OCI-LY7 (cell line): ENCODE measurements around the gene ACAA2. TPM values are rescaled to one million over a fixed set of nuclear protein-coding genes. Genes with fewer than 3 reads are reported as not detected.

ENCODE experiments used
- BruUV-seq: library from RNA; stranded (reverse); fragments of 400-500 nt; replicated peaks from 2 replicates; lab custom pipeline; 2021; lab: Mats Ljungman, UMichigan
- CTCF ChIA-PET: fragments of 300-600 bp; sonication (Branson Sonifier 250); formaldehyde crosslinking; loops from one replicate; lab custom pipeline; 2022; ENCODE audit warnings: antibody characterized with exemption; ENCODE audit not compliant: unreplicated experiment; lab: Charles Lee
- POLR2A ChIA-PET: fragments of 300-600 bp; sonication (Branson Sonifier 250); formaldehyde crosslinking; loops from one replicate; lab custom pipeline; 2022; ENCODE audit warnings: antibody characterized with exemption; lab: Charles Lee
- DNase-seq: peaks from one replicate; pipeline ENCODE4 v3.0.0-alpha.2; 2015; ENCODE audit warnings: low spot score
- H2AFZ ChIP-seq: fragments of 200-600 bp; sonication (generic), shearing (Covaris generic); 2 replicates; pipeline ENCODE4 v1.6.1; 2014; ENCODE audit warnings: mild to moderate bottlenecking, antibody characterized with exemption, low read length, moderate library complexity
- H3K27ac ChIP-seq: fragments of 200-600 bp; sonication (generic); 2 replicates; pipeline ENCODE4 v1.5.1; 2014; ENCODE audit warnings: mixed run types, low read depth, mild to moderate bottlenecking, moderate library complexity, low read length, inconsistent platforms; ENCODE audit not compliant: poor library complexity, severe bottlenecking
- H3K36me3 ChIP-seq: fragments of 200-600 bp; sonication (generic); 2 replicates; pipeline ENCODE4 v1.6.1; 2014; ENCODE audit warnings: mild to moderate bottlenecking, antibody characterized with exemption, low read length, moderate library complexity, mixed read lengths; ENCODE audit not compliant: insufficient read depth
- H3K4me1 ChIP-seq: fragments of 200-600 bp; sonication (generic); 2 replicates; pipeline ENCODE4 v1.5.1; 2014; ENCODE audit warnings: mild to moderate bottlenecking, low read length; ENCODE audit not compliant: insufficient read depth, poor library complexity, severe bottlenecking
- H3K4me2 ChIP-seq: fragments of 200-600 bp; sonication (generic); 2 replicates; pipeline ENCODE4 v1.6.1; 2014; ENCODE audit warnings: mild to moderate bottlenecking, low read length
- H3K4me3 ChIP-seq: fragments of 200-600 bp; sonication (generic); 2 replicates; pipeline ENCODE4 v1.5.1; 2014; ENCODE audit warnings: mild to moderate bottlenecking, low read depth, low read length; ENCODE audit not compliant: poor library complexity, severe bottlenecking
- H3K79me2 ChIP-seq: fragments of 200-600 bp; sonication (generic); 2 replicates; pipeline ENCODE4 v1.6.1; 2016; ENCODE audit warnings: low read depth, mild to moderate bottlenecking, low read length, moderate library complexity, mixed read lengths; ENCODE audit not compliant: insufficient read depth
- H3K9me2 ChIP-seq: fragments of 200-600 bp; sonication (generic); 2 replicates; pipeline ENCODE4 v1.6.1; 2016; ENCODE audit warnings: mild to moderate bottlenecking, low read length, mixed read lengths; ENCODE audit not compliant: insufficient read depth
- H3K9me3 ChIP-seq: fragments of 200-600 bp; sonication (generic); 2 replicates; pipeline ENCODE4 v1.6.1; 2014; ENCODE audit warnings: mild to moderate bottlenecking, mixed run types, low read length, mixed read lengths
- H4K20me1 ChIP-seq: fragments of 200-600 bp; sonication (generic); 2 replicates; pipeline ENCODE4 v1.6.1; 2014; ENCODE audit warnings: mild to moderate bottlenecking, antibody characterized with exemption, low read length, moderate library complexity, mixed read lengths; ENCODE audit not compliant: insufficient read depth
- EZH2phosphoT487 ChIP-seq: fragments of 200-600 bp; sonication (generic); IDR thresholded peaks from 2 replicates; pipeline ENCODE4 v1.6.1; 2018; ENCODE audit warnings: low read depth, borderline replicate concordance, mild to moderate bottlenecking, mixed run types, antibody characterized with exemption, low read length, moderate library complexity, mixed read lengths
- intact Hi-C: fragments of 100-400 bp; cut with micrococcal nuclease; formaldehyde crosslinking; loops from one replicate; pipeline ENCODE4 v1.10.0; 2022; ENCODE audit not compliant: unreplicated experiment
- total RNA-seq, 2 experiments: library from RNA; depleted of rRNA in 1 of 2; stranded (reverse); fragments of >200 nt in 1 of 2; shearing (Covaris generic) in 1 of 2; gene quantifications; 2 replicates each; pipeline ENCODE4 v1.2.3, GENCODE V29; 2014 to 2022
- TF ChIP-seq, protein P1 (sequence below): fragments of 200-600 bp; sonication (generic); conservative IDR thresholded peaks from 2 replicates; pipeline ENCODE4 v1.5.1; 2014; ENCODE audit warnings: mild to moderate bottlenecking, antibody characterized with exemption, low read length, moderate library complexity, mixed read lengths

The ACAA2 gene
- total RNA-seq, 2 experiments from 2014 or later, result 30.8 to 54.4 TPM

- Histone ChIP-seq H3K4me3 (no peak overlapping the region), H3K9me2 (no peaks in the 10 kb centered on the region), H3K9me3 (no peaks in the 10 kb centered on the region), H3K36me3 (no peaks in the 10 kb centered on the region), H3K4me1 (no peaks in the 10 kb centered on the region), H3K4me2 (no peak overlapping the region), H3K27ac (no peak overlapping the region), H4K20me1 (no peaks in the 10 kb centered on the region), H3K79me2 (no peaks in the 10 kb centered on the region), H2AFZ (no peak overlapping the region)
- no peak for DNase-seq
- no peak for TF ChIP-seq EZH2phosphoT487
- TF ChIP-seq, protein P1, sequence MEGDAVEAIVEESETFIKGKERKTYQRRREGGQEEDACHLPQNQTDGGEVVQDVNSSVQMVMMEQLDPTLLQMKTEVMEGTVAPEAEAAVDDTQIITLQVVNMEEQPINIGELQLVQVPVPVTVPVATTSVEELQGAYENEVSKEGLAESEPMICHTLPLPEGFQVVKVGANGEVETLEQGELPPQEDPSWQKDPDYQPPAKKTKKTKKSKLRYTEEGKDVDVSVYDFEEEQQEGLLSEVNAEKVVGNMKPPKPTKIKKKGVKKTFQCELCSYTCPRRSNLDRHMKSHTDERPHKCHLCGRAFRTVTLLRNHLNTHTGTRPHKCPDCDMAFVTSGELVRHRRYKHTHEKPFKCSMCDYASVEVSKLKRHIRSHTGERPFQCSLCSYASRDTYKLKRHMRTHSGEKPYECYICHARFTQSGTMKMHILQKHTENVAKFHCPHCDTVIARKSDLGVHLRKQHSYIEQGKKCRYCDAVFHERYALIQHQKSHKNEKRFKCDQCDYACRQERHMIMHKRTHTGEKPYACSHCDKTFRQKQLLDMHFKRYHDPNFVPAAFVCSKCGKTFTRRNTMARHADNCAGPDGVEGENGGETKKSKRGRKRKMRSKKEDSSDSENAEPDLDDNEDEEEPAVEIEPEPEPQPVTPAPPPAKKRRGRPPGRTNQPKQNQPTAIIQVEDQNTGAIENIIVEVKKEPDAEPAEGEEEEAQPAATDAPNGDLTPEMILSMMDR, result no peak
- BruUV-seq, result no TSS peak
- ChIA-PET POLR2A (interaction anchor here (0.7 to 0.8 kb wide), 2 partner anchors 20 to 435 kb away, joined by 3 read pairs; no protein-coding TSS in a partner anchor), CTCF (no interaction called here)
- intact Hi-C loops, result no loop called here
These were observed 42.5 kb upstream of the ACAA2 start for GRCh38 chr18:49855711-49856415.

DNA sequence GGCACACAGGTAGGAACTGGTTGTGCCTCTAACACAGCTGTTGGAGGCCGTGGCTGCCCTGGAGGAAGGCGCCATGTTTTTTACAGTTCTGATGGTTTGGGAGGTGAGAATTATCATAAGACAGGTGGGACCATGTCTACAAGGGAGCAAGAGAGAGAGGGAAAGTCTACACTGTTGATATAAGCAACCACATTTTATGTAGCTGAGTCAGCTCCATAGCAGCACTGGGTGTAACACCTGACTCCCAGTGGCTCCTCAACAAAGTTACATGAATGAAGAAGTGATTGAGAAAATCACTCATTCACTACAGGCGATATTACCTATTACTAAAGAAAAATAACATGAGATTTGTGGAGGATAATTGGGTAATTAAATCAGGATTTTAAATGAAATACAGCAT is 41.3 kb upstream of the ACAA2 start:
- Histone ChIP-seq H3K27ac (no peak overlapping the region), H3K79me2 (no peaks in the 10 kb centered on the region), H3K4me2 (no peak overlapping the region), H3K36me3 (no peaks in the 10 kb centered on the region), H2AFZ (no peak overlapping the region), H3K4me1 (no peaks in the 10 kb centered on the region), H3K9me2 (no peaks in the 10 kb centered on the region), H3K4me3 (no peak overlapping the region), H4K20me1 (no peaks in the 10 kb centered on the region), H3K9me3 (no peaks in the 10 kb centered on the region)
- TF ChIP-seq, protein P1, result no peak
- TF ChIP-seq EZH2phosphoT487, result no peak
- BruUV-seq, result no TSS peak
- intact Hi-C loops, result no loop called here
- POLR2A ChIA-PET, result interaction anchor here (0.8 kb wide), 1 partner anchor 437 kb away, joined by 3 read pairs; no protein-coding TSS in a partner anchor
- no peak for DNase-seq
- CTCF ChIA-PET, result no interaction called here

- H4K20me1 ChIP-seq, result no peaks in the 10 kb centered on the region
- TF ChIP-seq, protein P1, result no peak
- TF ChIP-seq EZH2phosphoT487, result no peak
- no peaks in the 10 kb centered on the region for H3K36me3 ChIP-seq
- H3K9me3 ChIP-seq, result no peaks in the 10 kb centered on the region
- no peaks in the 10 kb centered on the region for H3K4me1 ChIP-seq
- H3K4me3 ChIP-seq, result no peak overlapping the region
- ChIA-PET CTCF (no interaction called here), POLR2A (no interaction called here)
- no peak for DNase-seq
- no peaks in the 10 kb centered on the region for H3K9me2 ChIP-seq
- H3K27ac ChIP-seq, result no peak overlapping the region
- H3K79me2 ChIP-seq, result no peaks in the 10 kb centered on the region
- intact Hi-C loops, result no loop called here
- H2AFZ ChIP-seq, result no peak overlapping the region
- H3K4me2 ChIP-seq, result no peak overlapping the region
- BruUV-seq, result no TSS peak
These were observed 40.1 kb upstream of the ACAA2 start for GRCh38 chr18:49853436-49853835.
